HS-5 (cell line): ENCODE data around the gene MARCKS.
"Not testable (repeated sequence)": the region's sequence is repeated elsewhere in the genome, so short reads cannot be mapped to it uniquely, and the experiment has no call there.

Source experiments
- DNase-seq: peaks from one replicate; pipeline ENCODE4 v3.0.0-alpha.2; 2012; ENCODE audit warnings: low read depth

Gene MARCKS

GRCh38 chr6:113884011-113884410 is 26.9 kb downstream of the MARCKS start:
- no peak for DNase-seq

GRCh38 chr6:113886512-113886911 is 29.4 kb downstream of the MARCKS start:
- no peak for DNase-seq

GRCh38 chr6:113888493-113888892 is 31.3 kb downstream of the MARCKS start:
- no peak for DNase-seq

GRCh38 chr6:113888956-113889630 is 31.9 kb downstream of the MARCKS start:
- no peak for DNase-seq

- no peak for DNase-seq
Measured at GRCh38 chr6:113893451-113893850, 36.3 kb downstream of the MARCKS start.

GRCh38 chr6:113893866-113894265 is 36.7 kb downstream of the MARCKS start:
- peak; percentile 24 for DNase-seq

GRCh38 chr6:113894712-113895674 is 37.8 kb downstream of the MARCKS start:
- DNase-seq: no peak

GRCh38 chr6:113901482-113901881 is 44.3 kb downstream of the MARCKS start:
- DNase-seq: no peak

GRCh38 chr6:113903666-113904330 is 46.7 kb downstream of the MARCKS start:
- no peak for DNase-seq

GRCh38 chr6:113907102-113907815 is 50.1 kb downstream of the MARCKS start:
- no peak for DNase-seq

- DNase-seq: no peak
Measured at GRCh38 chr6:113908801-113909200, 51.7 kb downstream of the MARCKS start.

GRCh38 chr6:113909224-113909856 is 52.2 kb downstream of the MARCKS start:
- DNase-seq: peak; percentile 55

- DNase-seq: not testable (repeated sequence)
Measured at GRCh38 chr6:113910285-113910684, 53.1 kb downstream of the MARCKS start.
